SK-N-SH (cell line): ENCODE results near the gene NNT. TPM values are rescaled to one million over a fixed set of nuclear protein-coding genes. Genes with fewer than 3 reads are reported as not detected.

ENCODE experiments used
- CTCF ChIA-PET: fragments of 300-600, 350-600 bp; formaldehyde crosslinking; extraction: SDS; loops from one replicate; lab custom pipeline; 2021; lab: Yijun Ruan, JAX
- POLR2A ChIA-PET: fragments of 350-600 bp; sonication (Branson Sonifier 250); formaldehyde crosslinking; extraction: SDS; loops from one replicate; lab custom pipeline; 2020; ENCODE audit warnings: antibody characterized with exemption, inconsistent platforms; lab: Yijun Ruan, JAX
- DNase-seq: peaks from one replicate; pipeline ENCODE4 v3.0.0; 2012
- H2AFZ ChIP-seq: fragments of 200-600 bp; sonication (generic); 2 replicates; pipeline ENCODE4 v1.8.1; 2016; ENCODE audit warnings: antibody characterized with exemption, mild to moderate bottlenecking, low read depth
- H3F3A ChIP-seq: fragments of 200-600 bp; sonication (generic); replicated peaks from 2 replicates; pipeline ENCODE3; 2016; ENCODE audit warnings: antibody characterized with exemption, mild to moderate bottlenecking; ENCODE audit not compliant: insufficient read depth
- H3K27ac ChIP-seq, 2 experiments: fragments of 200-500 bp in 1 of 2; fragments of 200-600 bp in 1 of 2; sonication (Bioruptor generic) in 1 of 2; sonication (generic), shearing (Covaris generic) in 1 of 2; 2 replicates each; pipeline versions ENCODE4 v1.5.1 to v1.6.1; 2014 to 2016; ENCODE audit warnings: low read depth in 2 of 2, inconsistent platforms in 1 of 2, low read length in 1 of 2, mild to moderate bottlenecking in 1 of 2, mixed read lengths in 1 of 2
- H3K27me3 ChIP-seq: fragments of 200-600 bp; sonication (generic), shearing (Covaris generic); 2 replicates; pipeline ENCODE4 v1.6.1; 2016; ENCODE audit warnings: mixed run types; ENCODE audit not compliant: insufficient read depth
- H3K36me3 ChIP-seq, 2 experiments: fragments of 200-500 bp in 1 of 2; fragments of 200-600 bp in 1 of 2; sonication (Bioruptor generic) in 1 of 2; sonication (generic) in 1 of 2; replicated peaks in 1 of 2; 2 replicates each; pipeline versions ENCODE3 to v1.5.1; 2014 to 2016; ENCODE audit warnings: low read length in 1 of 2, mild to moderate bottlenecking in 1 of 2; ENCODE audit not compliant: insufficient read depth in 2 of 2, control insufficient read depth in 1 of 2
- H3K4me1 ChIP-seq, 2 experiments: fragments of 200-500 bp in 1 of 2; fragments of 200-600 bp in 1 of 2; sonication (Bioruptor generic) in 1 of 2; sonication (generic), shearing (Covaris generic) in 1 of 2; 2 replicates each; pipeline versions ENCODE4 v1.5.1 to v1.6.1; 2014 to 2016; ENCODE audit warnings: low read depth in 1 of 2, low read length in 1 of 2, mixed run types in 1 of 2; ENCODE audit not compliant: insufficient read depth in 2 of 2, control insufficient read depth in 1 of 2
- H3K4me2 ChIP-seq: fragments of 200-600 bp; sonication (generic), shearing (Covaris generic); 2 replicates; pipeline ENCODE4 v1.6.1; 2017; ENCODE audit warnings: mixed run types
- H3K4me3 ChIP-seq, 2 experiments: fragments of 200-500 bp in 1 of 2; fragments of 200-600 bp in 1 of 2; sonication (Bioruptor generic) in 1 of 2; sonication (generic), shearing (Covaris generic) in 1 of 2; 2 replicates each; pipeline versions ENCODE4 v1.5.1 to v1.8.1; 2014 to 2016; ENCODE audit warnings: low read depth in 2 of 2, inconsistent platforms in 1 of 2, low read length in 1 of 2, mild to moderate bottlenecking in 1 of 2, mixed read lengths in 1 of 2, moderate library complexity in 1 of 2
- H3K79me2 ChIP-seq: fragments of 200-600 bp; sonication (generic); 2 replicates; pipeline ENCODE4 v1.8.1; 2017; ENCODE audit warnings: mild to moderate bottlenecking; ENCODE audit not compliant: insufficient read depth
- H3K9ac ChIP-seq: fragments of 200-600 bp; sonication (generic); 2 replicates; pipeline ENCODE4 v1.6.1; 2017; ENCODE audit warnings: mixed run types
- H3K9me2 ChIP-seq: fragments of 200-600 bp; sonication (generic); 2 replicates; pipeline ENCODE4 v1.6.1; 2017; ENCODE audit warnings: mixed run types
- H3K9me3 ChIP-seq: fragments of 200-600 bp; sonication (generic); 2 replicates; pipeline ENCODE4 v1.6.1; 2017; ENCODE audit warnings: mixed run types, mild to moderate bottlenecking, moderate library complexity
- H4K20me1 ChIP-seq: fragments of 200-600 bp; sonication (generic); 2 replicates; pipeline ENCODE4 v1.6.1; 2017; ENCODE audit warnings: mild to moderate bottlenecking, mixed run types; ENCODE audit not compliant: insufficient read depth
- CTCF ChIP-seq: fragments of 200-600 bp; sonication (generic); IDR thresholded peaks from 2 replicates; pipeline ENCODE4 v1.6.1; 2017; ENCODE audit warnings: antibody characterized with exemption, mild to moderate bottlenecking, moderate library complexity
- ELF1 ChIP-seq: IDR thresholded peaks from 2 replicates; pipeline ENCODE4 v1.4.0; 2012
- EP300 ChIP-seq, 2 experiments: IDR thresholded peaks; 2 replicates each; pipeline versions ENCODE4 v1.4.0 to v1.6.1; 2012; ENCODE audit warnings: borderline replicate concordance in 1 of 2, low read depth in 1 of 2, low read length in 1 of 2
- FOXM1 ChIP-seq: IDR thresholded peaks from 2 replicates; pipeline ENCODE4 v1.4.0; 2012; ENCODE audit warnings: low read depth, mild to moderate bottlenecking
- IRF3 ChIP-seq: fragments of 150-350 bp; IDR thresholded peaks from 2 replicates; pipeline ENCODE4 v1.6.1; 2016; ENCODE audit warnings: mild to moderate bottlenecking, low read depth, low read length
- MEF2A ChIP-seq: IDR thresholded peaks from 2 replicates; pipeline ENCODE4 v1.4.0; 2012; ENCODE audit warnings: low read depth, borderline replicate concordance
- PBX3 ChIP-seq: IDR thresholded peaks from 2 replicates; pipeline ENCODE4; 2012
- POLR2AphosphoS5 ChIP-seq: IDR thresholded peaks from 2 replicates; pipeline ENCODE4 v1.6.1; 2012; ENCODE audit warnings: low read depth, low read length
- RFX5 ChIP-seq: IDR thresholded peaks from 2 replicates; pipeline ENCODE4 v1.6.1; 2012; ENCODE audit warnings: mild to moderate bottlenecking, improper control_type of control experiment, low read length
- SMC3 ChIP-seq: IDR thresholded peaks from 2 replicates; pipeline ENCODE4 v1.6.1; 2012; ENCODE audit warnings: low read depth, low read length, improper control_type of control experiment
- USF1 ChIP-seq: IDR thresholded peaks from 2 replicates; pipeline ENCODE4 v1.4.0; 2012; ENCODE audit warnings: low read depth, borderline replicate concordance
- USF2 ChIP-seq: fragments of 150-350 bp; IDR thresholded peaks from 2 replicates; pipeline ENCODE4 v1.6.1; 2017; ENCODE audit warnings: antibody characterized with exemption, low read length, low read depth, borderline replicate concordance
- WGBS: methylation state at CpG from one replicate; pipeline ENCODE4 v1.1.6; 2017; ENCODE audit warnings: low lambda C conversion rate; 5-methylcytosine and 5-hydroxymethylcytosine counted together
- polyA plus RNA-seq, 3 experiments: library from polyadenylated mRNA; depleted of rRNA; stranded (reverse); fragments of >200 nt; gene quantifications; 2 replicates each; pipeline ENCODE4 v1.2.3, GENCODE V29; 2012

Gene NNT
- polyA plus RNA-seq, 1 of the 3 experiments (the other 2 are of a cell fraction) = 21.9 TPM

GRCh38 chr5:43601454-43602260 lies 1.3 kb upstream of the NNT start:
- POLR2A ChIA-PET = interaction anchor here (0.7 to 3.2 kb wide), 4 partner anchors 30 to 118 kb away, joined by 3 to 30 read pairs (median 6); partner anchors contain the start of genes C5orf34 and TMEM267

GRCh38 chr5:43603344-43604217 lies 601 bp downstream of the NNT start:
- peak; percentile 84 for DNase-seq
- CTCF ChIA-PET = interaction anchor here (1.3 to 2.4 kb wide), 5 partner anchors 27 to 596 kb away, joined by 4 to 8 read pairs (median 6); partner anchors contain the start of gene PAIP1
- Histone ChIP-seq H3K9me3 (no peaks in the 10 kb centered on the region), H3K27me3 (no peaks in the 10 kb centered on the region), H3K36me3 (peaks cover 0 to 3% of the 10 kb centered on the region in 2 experiments), H3K4me2 (peak overlapping the region; percentile 93), H3K79me2 (peaks cover 54% of the 10 kb centered on the region), H3K9me2 (no peaks in the 10 kb centered on the region), H2AFZ (peak overlapping the region; percentile 99), H3F3A (peaks cover 6% of the 10 kb centered on the region), H3K4me1 (peaks cover 5 to 15% of the 10 kb centered on the region in 2 experiments; a peak in 2 of 4 replicates), H3K27ac (peak overlapping the region; percentile 71 to 95; a peak in 3 of 4 replicates), H3K9ac (peak overlapping the region; percentile 93), H3K4me3 (peak overlapping the region; percentile 82 to 87), H4K20me1 (no peaks in the 10 kb centered on the region)
- 21% methylated on average over 33 of the region's 49 CpGs for WGBS
- POLR2A ChIA-PET = interaction anchor here (0.7 to 3.2 kb wide), 5 partner anchors 50 to 120 kb away, joined by 3 to 30 read pairs (median 4); partner anchors contain the start of genes C5orf34 and TMEM267
- no peak for TF ChIP-seq SMC3
- TF ChIP-seq IRF3 = no peak
- no peak for TF ChIP-seq PBX3
- no peak for TF ChIP-seq POLR2AphosphoS5
- no peak for TF ChIP-seq CTCF
- no peak for TF ChIP-seq RFX5
- no peak for TF ChIP-seq FOXM1
- TF ChIP-seq USF1 = no peak
- no peak for TF ChIP-seq MEF2A
- no peak for TF ChIP-seq USF2
- no peak for TF ChIP-seq ELF1
- no peak for TF ChIP-seq EP300 (IDR thresholded peaks at IDR 0.05; ENCODE audit: borderline replicate concordance in 1 of 2, low read depth in 1 of 2, low read length in 1 of 2)

More at GRCh38 chr5:43601454-43602260, 1.3 kb upstream of the NNT start:
- peak overlapping the region; percentile 99 for H2AFZ ChIP-seq
- peak overlapping the region; percentile 71 to 95 for H3K27ac ChIP-seq
- peak; percentile 43 for DNase-seq
- TF ChIP-seq PBX3 (no peak), POLR2AphosphoS5 (no peak), ELF1 (peak; percentile 11; the same call in 1 of the 2 replicates)
- CTCF ChIA-PET = interaction anchor here (1.0 to 2.4 kb wide), 4 partner anchors 29 to 118 kb away, joined by 3 to 8 read pairs (median 6); partner anchors contain the start of genes PAIP1 and TMEM267
- H3K9me2 ChIP-seq = no peaks in the 10 kb centered on the region
- peaks cover 41% of the 10 kb centered on the region for H3K79me2 ChIP-seq
- H3K9ac ChIP-seq = peak overlapping the region; percentile 93
- no peaks in the 10 kb centered on the region for H3K36me3 ChIP-seq
- H4K20me1 ChIP-seq = no peaks in the 10 kb centered on the region
- H3K9me3 ChIP-seq = no peaks in the 10 kb centered on the region
- H3K4me1 ChIP-seq = peaks cover 5 to 15% of the 10 kb centered on the region in 2 experiments; a peak in 2 of 4 replicates
- no peaks in the 10 kb centered on the region for H3K27me3 ChIP-seq
- 53% methylated on average over 8 of the region's 8 CpGs for WGBS
- H3K4me2 ChIP-seq = peak overlapping the region; percentile 93
- H3K4me3 ChIP-seq = peak overlapping the region; percentile 82 to 87
- H3F3A ChIP-seq = peaks cover 4% of the 10 kb centered on the region
